GM19023 (cell line): Measurements from ENCODE around the gene NXPH4.

Source experiments
- ATAC-seq: cut with Tn5 transposase; IDR thresholded peaks from one replicate; pipeline ENCODE4 v1.9.1; 2021; ENCODE audit warnings: mild to moderate bottlenecking, moderate library complexity; ENCODE audit not compliant: unreplicated experiment

Gene NXPH4

DNA sequence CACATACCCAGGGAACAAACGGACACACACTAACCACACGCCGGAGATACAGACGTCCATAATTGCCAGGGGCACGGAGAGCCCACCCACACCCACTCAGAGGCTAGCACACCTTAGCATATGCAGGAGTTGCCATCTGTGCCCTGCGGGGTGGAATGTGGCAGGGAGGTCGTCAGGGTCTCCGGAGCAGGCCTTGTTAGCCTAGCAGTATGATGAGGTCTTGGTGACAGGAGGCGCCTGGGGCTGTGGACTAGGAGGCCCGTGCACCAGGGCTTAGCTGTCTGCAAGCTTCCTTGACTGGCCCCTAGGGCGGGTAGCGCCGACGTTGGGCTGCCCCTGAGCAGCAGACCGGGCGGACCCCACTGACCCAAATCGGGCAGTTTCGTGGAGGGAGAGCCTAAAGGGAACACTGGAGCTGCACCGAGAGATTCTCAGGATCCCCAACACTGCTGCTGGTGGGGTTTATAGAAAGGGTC is 24.4 kb downstream of the NXPH4 start:
- ATAC-seq = no peak

DNA sequence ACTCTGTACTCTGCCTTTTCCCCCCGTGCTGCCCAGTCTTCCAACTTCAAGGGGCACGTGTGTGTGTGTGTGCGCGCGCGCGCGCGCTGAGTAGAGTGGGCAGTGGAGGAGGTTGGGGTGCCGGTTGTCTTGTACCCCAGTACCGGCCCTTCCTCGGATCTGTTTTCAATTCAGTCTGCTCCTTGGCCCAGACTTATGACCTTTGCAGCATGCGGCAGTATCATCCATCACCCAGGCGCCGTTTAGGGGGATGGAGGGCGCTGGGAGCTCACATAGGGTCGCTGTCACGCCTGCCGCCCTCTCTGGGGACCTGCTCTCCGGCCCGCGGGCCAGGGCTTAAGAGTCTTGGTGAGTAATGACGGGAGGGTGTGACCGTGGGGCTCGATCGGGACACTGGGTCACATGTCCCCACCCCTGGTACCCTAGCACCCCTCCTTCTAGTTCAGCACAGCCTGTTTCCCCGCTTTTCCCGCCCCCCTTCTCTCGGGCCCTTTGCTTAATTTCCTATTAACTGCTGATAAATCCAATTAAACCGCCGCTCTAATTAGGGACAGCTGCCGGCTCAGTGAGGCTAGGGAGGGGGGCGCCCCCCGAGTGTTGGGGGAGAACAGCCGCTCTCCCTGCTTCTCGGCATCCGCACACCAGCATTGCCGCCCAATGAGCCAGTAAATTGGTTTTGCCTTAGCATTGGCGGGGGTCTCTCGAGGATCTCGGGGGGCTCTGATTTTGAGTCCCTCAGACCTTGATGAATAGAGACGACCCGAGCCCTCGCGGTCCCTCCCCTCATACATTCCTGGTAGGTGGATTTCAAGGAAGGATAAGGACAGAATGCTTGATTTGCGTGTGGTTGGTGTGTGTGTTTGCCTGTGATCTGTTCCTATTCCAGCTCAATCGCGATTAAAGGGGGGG is 25.1 kb downstream of the NXPH4 start:
- ATAC-seq = no peak

DNA sequence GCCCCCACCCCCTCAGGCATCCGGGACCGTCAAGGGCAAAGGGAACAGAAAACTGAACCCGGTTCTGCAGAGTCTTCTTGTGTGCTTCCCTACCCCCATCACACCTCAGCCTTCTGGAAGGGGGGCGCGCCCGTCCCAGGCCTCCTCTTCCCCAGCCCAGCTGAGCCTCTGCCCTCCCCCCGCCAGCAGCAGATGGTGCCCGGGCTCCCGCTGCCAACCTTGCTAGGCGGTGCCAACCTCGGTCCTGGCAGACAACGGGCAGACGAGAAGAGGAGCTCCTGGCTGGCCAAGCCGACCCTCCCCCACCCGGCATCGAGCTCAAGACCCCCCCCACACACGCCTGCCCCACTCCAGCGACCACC is 25.7 kb downstream of the NXPH4 start:
- ATAC-seq = no peak

DNA sequence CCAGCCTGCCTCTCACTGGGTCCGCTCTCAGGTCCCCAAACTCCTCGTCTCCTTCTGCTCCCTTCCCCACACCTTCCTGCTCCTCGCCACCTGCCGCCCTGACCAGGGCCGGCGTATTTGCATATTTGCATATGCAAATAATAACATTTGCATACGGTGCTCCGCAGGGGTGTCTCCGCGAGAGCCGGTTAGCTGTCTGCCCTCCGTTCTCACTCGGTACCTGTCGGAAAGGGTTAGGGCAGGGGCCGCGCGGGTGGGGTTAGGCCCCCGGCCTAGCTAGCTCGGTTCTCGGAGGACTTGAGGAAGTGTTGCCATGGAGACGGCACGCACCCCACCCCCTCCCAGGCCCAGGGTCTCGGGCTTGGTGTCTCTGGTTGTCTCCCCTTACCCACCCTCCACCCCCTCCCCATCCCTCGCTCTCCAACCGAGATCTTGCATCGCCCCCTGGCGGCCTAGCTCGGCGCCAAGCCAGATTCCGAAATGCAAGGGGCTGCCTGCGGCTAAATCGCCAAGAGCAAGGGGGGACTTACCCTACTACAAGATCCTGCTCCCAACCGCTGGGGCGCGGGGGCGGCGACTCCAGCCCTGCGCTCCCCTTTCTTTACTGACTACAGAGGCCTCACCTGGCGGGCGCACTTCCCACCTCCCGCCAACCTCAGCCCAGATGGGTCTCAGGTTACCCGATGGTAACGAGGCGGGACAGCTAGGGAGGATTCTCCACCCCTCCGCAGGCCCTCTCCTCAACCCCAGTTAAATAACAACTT is 26.3 kb downstream of the NXPH4 start:
- ATAC-seq = no peak

DNA sequence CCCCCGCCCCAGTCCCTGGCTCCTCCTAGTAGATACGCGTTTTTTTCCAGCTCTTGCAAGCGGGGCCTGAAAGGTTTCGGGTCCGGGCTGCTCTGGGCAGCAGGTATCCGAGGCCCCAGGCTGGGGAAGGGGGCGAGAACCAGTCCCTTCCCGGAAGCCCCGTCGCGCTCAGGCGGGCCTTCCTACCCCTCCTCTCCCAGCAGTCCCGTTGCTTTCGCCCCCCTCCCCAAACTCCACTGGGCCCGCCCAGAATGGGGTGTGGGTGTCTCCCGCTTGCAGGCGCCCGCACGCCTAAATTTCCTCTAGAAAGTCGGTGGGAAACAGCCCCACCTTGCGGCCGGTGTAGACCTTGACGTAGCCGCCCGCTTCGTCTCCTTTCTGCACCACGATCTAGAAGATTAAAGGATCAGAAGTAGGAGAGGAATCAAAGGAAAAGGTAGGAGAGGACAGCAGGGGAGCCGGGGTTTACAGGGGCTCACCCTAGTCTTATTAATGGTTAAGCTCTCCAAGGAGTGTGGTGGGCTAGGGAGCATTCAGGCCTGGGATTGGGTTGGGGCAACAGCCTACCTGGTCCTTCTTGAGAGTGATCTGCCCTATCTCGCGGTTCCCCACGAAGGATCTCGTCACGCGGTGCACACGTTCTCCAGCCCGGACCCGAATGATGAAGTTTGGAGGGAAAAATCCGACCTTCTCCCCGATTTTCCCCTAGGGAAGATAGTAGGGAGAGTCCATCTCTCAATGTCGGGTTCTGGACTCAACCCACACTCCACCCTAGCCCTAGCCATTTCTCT is 27.1 kb downstream of the NXPH4 start:
- no peak for ATAC-seq

DNA sequence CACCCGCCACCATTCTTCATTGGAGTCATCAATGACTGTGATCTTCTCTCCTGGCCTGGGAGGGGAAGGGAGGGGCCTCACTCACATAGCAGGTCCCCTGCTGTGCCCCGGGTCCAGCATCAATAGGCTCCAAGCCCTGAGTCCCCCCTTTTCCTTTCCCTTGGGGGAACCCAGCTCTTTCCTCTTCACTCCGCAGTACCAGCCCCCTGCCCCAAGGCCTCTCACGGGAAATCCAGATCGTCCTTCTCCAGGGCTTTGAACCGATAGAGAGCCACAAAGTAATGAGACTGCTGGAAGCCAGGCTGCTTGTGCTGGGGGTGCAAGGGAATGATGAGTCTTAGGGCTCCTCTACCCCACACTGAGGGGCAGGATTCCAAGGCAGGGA is 27.7 kb downstream of the NXPH4 start:
- ATAC-seq = no peak

DNA sequence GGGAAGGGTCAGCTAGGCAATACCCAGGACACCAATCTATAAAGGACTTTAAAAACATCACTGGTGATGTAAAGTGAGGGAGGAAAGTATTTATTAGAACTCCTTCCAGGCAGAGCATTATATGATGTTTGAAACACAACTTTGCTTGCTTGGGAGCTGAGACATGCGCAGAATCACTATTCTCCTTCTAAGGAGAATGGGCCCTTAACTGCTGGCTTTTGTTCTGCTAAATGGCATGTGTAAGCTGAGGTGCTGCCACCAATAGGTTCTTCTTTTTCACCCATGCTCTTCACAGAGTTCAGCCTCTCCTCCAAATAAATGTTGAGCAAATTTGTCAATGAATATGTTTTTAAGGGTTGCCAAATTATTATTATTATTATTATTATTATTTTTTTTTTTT is 30.4 kb downstream of the NXPH4 start:
- no peak for ATAC-seq

DNA sequence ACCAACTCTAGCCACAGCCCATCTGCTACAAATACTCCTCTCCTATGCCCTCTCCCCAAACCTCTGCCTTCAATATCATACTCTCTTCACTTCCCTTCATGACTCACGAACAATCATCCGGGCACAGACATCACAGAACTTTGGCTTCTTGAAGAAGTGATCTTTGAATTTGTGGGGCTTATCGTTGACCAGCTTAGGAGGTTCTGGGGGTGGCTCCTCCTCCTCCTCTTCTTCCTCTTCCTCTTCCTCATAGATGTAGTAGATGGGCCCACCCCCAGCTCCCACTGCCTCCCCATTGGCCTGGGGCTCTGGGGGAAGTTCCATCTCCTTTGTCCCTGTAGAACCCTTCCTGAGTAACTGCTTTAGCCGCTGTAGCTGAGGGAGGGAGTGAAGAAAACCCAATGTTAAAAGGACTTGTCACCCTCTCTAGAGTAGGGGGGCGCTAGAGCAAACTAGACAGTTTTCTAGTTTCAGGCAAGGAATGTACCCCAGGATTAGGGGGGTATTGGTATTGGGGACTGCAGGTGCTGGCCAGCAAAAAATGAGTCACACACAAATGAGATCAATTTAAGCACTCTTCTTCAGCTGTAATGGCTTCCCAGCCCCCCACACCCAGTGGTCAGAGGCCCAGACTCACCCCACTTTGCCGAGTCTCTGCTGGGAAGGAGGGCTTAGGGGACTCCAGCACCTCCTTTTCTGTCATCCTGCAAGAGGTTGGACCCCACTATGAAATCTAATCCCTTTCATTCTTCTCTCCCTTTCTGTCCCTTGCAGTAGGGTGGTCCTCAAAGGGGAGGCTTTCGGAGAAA is 32.5 kb downstream of the NXPH4 start:
- no peak for ATAC-seq

DNA sequence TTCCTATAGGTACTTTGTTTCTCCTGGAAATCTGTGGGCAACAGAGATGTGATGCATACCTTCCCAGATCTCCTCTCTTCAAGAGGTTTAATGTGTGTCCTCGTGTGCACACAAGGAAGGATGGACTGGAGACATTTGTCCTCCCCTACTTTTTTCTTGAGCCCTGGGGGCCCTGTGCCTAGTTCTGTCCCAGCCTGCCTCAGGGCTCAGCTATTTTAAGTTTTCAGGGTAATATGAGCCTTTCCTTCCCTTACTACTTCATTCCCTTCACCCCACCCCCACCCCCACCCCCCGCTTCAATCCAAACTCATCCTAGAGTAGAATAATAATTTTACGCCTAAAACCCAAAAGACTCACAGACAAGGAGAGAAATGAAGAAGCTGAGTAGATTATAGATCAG is 33.9 kb downstream of the NXPH4 start:
- no peak for ATAC-seq

DNA sequence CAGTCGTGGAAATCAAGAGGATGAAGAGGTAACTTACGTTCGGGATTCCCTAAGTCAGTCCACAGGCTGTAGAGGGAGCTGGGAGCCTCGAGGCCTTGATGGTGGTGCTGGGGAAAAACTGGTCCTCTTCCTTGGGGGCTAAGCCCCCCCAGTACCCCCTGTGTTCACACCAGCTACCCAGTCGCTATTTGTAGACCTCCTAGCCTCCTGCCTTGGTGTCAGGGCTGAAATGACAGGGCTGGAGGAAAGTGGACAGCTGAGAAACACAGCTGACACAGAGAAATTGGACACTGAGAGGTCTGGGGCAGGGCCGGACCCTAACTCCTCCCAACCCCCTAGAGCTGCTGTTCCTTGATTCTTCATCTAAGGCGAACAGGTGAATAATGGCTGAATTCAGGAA is 34.4 kb downstream of the NXPH4 start, which contains the start of gene STAC3:
STAC3 (minus strand) TSS at position 232 of the 400 bp plus-strand sequence. CDS start 1,551 bp downstream, outside the sequence.
- no peak for ATAC-seq

DNA sequence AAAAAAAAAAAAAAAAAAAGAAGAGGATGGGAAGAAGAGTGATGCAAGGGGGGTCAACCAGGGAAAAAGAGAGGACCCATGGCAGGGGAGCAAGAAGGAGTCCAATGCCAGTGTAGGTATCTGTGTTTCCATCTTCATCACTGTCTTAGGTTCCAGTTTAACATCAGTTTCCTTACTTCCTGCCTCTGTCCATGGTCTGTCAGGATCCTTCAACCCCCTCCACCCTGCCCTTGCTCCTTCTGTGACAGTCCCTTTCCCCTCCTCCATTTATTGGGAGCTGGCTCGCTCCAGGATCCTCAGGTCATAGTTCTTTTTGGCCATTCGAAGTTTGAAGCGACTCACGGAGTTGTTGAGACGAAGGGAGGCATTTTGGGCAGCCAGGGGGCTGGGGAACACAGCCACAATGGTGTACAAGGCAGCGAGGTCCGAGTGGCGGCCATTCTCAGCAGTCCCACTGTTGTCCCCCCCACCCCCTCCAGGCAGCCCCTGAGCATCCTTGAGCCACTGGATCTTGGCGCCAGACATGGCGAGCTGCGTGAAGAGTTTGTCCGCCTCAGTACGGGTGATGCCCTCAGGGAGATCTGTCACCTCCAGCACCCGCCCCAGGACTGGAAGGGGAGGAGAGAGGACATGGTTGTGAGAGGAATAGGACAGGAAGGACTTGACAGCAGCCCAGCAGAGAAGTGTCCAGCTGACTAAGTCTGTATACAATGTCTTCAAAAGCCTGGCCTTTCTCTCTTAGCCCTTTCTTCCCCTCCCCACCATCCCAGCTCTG is 38.1 kb downstream of the NXPH4 start:
- ATAC-seq = no peak

DNA sequence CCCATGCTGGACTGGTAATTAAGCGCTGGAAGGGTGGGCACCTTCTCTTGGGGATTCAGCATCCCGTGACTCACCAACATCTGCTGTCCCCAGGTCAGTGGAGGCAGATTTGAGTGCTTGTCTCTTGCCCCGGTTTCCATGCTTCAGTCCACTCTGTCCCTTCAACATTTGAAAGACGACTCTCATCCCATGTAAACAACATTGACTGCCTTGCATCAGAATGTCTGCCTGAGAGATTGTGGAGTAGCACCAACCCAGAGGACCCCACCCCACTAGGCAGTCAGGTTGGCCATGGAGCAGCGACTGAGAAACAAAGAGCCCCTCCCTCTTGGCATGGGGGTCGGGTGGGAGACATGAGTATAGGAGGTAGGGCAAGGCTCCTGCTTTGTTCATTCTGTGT is 39.3 kb downstream of the NXPH4 start:
- no peak for ATAC-seq

DNA sequence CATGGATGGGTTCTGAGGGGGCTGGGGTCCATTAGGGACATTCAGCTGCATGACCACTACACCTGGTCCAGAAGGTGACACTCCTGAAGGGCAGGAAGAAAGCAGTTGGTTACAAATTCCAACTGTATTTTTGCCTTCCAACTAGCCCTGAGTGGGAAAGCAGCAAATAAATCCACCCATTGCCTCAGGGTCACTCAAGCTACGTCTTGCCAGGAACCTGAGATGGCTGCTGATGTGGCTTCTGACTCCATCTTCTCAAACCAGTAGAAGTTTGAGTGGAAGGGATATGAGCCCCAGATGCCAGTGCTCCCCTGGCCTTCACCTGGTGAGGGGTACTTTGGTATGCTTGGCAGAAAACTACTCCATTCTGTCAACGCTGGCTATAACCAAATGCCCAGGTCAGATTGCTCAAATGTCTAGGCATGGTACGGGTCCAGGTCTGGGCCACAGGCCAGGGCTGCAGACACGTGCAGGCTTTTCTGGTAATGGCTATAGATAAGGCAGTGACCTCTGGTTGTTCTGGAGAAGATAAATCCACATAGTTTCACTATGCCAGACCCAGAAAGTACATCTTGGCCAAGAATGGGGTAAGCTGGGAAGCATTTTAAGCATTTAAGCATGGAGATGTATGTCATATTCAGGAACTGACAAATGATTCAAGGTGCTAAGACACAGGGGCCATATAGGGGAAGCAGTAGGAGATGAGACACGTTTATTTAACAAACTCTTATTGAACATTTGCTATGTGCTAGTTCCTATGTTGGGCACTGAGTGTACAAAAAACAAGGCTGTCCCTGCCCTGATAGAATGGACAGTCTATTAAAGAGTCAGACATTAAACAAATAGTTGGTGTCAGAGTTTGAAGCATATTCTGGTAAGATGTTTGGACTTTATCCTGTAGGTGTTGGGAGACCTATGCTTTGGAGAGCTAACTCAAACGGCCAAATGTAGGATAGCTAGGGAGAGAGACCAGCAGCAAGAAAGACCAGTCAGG is 42.7 kb downstream of the NXPH4 start:
- no peak for ATAC-seq

DNA sequence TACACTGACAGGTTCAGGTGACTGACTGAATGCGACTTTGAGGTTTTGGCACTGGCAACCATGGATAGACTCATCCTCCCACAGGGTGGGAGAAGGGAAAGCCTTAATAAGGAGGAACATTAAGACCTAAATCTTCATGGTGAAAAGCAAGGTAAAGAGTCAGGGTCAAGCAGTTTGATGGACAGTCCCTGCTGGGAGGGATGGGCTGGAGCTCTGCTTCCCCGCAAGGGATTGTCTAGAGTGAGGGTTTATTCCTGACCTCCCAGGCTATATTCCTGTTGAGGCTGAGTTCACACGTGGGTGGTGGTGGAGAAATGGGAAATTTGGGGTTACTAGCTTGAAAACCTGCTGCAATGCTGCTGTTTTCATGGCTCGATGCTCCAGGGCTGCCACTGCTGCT is 43.8 kb downstream of the NXPH4 start:
- ATAC-seq = no peak

DNA sequence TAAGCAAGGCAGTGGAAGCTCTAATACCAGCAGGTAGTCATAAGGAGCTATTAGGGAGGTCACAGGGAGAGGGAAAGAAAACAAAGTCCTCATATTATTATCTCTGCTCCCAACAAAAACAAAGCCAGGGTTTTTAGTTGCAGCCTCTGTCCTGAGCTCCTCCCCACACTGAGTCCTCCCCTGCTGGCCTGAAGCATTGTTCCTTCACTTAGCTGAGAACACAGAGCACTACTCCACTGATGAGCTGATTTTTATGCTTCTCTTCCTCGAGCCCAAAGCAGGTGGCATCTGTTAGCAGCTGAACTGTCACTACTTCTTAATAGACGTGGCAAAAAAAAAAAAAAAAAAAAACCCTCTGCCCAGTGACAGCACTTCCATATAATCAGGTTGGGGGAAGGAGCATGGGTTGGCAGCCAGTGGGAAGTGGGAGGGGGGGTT is 44.9 kb downstream of the NXPH4 start:
- no peak for ATAC-seq

DNA sequence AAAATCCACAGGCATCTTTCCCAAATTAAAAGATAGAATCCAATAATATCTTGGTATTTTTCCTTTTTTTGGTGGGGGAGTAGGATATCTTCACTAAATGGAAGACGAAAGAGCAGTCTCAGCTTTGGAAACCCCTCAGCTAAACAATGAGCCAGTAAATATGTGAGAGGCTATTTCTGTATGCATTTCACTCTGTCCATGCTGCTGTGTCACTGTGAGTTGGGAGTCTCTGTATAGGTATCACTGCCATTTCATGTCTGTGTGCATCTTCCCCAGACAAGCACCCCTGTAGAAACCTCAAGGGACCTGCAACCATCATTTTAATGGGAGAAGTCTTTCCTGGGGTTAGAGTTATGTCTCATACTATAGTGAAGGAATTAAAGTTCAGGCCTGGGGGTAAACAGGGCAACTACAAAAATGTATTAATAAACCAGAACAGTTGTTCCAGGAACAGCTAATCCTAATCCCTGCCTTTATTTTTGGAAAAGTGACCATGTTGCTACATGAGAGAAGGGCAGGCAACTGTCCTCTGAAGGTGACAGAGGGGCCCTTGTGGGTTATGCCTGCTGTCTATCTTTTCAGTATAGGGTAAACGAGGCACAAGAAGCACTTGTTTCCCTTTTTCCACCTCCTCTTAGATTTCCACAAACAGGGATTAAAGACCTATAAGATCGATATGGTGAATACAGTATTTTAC is 45.7 kb downstream of the NXPH4 start:
- ATAC-seq = no peak

DNA sequence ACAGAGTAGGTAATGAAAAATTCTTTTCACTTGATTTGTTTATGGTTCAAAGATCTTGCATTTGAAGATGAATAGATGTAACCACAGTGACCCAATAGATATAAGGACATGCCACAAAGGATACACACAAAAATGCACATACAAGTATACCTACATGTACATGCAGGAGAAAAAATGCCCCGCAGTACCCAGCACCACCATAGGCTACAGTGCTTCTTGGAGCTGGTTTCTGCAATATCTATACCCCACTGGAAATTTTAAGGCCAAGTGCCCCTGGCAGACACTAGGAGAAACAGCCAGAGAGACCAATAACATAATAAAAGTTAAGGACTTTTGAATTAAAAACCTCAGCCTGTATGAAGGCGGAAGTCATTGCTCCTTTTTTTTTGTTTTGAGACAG is 46.5 kb downstream of the NXPH4 start:
- no peak for ATAC-seq

DNA sequence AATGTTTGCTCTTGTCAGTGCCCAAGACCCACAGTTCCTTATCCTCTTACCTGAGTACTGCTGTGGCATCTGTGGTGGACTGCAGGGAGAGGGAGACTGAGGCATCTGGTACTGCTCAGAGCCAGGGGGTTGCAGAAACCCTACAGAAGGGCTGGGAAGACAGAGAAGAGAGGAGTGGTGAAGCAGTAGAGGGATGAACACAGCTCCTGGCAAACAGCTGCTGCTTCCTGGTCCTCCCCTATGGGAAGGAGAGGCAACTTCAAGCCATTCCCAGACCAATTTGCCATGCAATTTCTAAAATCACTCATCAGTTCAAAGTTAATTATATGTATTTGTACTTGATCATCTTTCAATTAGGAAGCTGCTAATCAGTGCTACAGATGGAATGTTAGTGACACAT is 50.1 kb downstream of the NXPH4 start:
- no peak for ATAC-seq
